Neutrophil (primary cell): ENCODE data around the gene ZNF124.
"Not testable (repeated sequence)": the region's sequence is repeated elsewhere in the genome, so short reads cannot be mapped to it uniquely, and the experiment has no call there.

Experiments
- H3K27ac ChIP-seq: fragments of 200-600 bp; sonication (generic); 2 replicates; pipeline ENCODE4 v1.5.1; 2016; ENCODE audit warnings: mild to moderate bottlenecking, moderate library complexity
- H3K27me3 ChIP-seq: fragments of 200-600 bp; sonication (generic); 2 replicates; pipeline ENCODE4 v1.6.0; 2016; ENCODE audit warnings: mild to moderate bottlenecking
- H3K36me3 ChIP-seq: fragments of 200-600 bp; sonication (generic); 2 replicates; pipeline ENCODE4 v1.5.1; 2017
- H3K4me1 ChIP-seq, 2 experiments: fragments of 200-600 bp in 1 of 2; sonication (generic) in 1 of 2; 1 replicate in 1 of 2; 2 replicates in 1 of 2; pipeline versions ENCODE4 v1.5.1 to v1.6.1; 2013 to 2016; ENCODE audit warnings: low read depth in 1 of 2, low read length in 1 of 2, mild to moderate bottlenecking in 1 of 2, moderate library complexity in 1 of 2; ENCODE audit not compliant: control insufficient read depth in 1 of 2, insufficient read depth in 1 of 2
- H3K4me3 ChIP-seq, 2 experiments: fragments of 200-600 bp in 1 of 2; sonication (generic) in 1 of 2; 1 replicate in 1 of 2; 2 replicates in 1 of 2; pipeline ENCODE4 v1.5.1; 2013 to 2016; ENCODE audit warnings: low read depth in 1 of 2, low read length in 1 of 2, mild to moderate bottlenecking in 1 of 2, moderate library complexity in 1 of 2
- H3K9me3 ChIP-seq: fragments of 200-600 bp; sonication (generic); 2 replicates; pipeline ENCODE4 v1.5.1; 2016
- CTCF ChIP-seq: fragments of 200-600 bp; sonication (generic); IDR thresholded peaks from 2 replicates; pipeline ENCODE4 v1.5.1; 2016; ENCODE audit warnings: antibody characterized with exemption

The ZNF124 gene

GRCh38 chr1:247165674-247166073 is 6.1 kb downstream of the ZNF124 start:
- no peak overlapping the region for H3K4me3 ChIP-seq
- no peaks in the 10 kb centered on the region for H3K27me3 ChIP-seq
- no peaks in the 10 kb centered on the region for H3K36me3 ChIP-seq
- no peak for TF ChIP-seq CTCF
- H3K27ac ChIP-seq, result no peak overlapping the region
- no peaks in the 10 kb centered on the region for H3K4me1 ChIP-seq
- peaks cover 15% of the 10 kb centered on the region for H3K9me3 ChIP-seq

GRCh38 chr1:247164694-247165093 is 7.1 kb downstream of the ZNF124 start:
- H3K9me3 ChIP-seq, result peaks cover 21% of the 10 kb centered on the region
- H3K27ac ChIP-seq, result no peak overlapping the region
- no peak overlapping the region for H3K4me3 ChIP-seq
- TF ChIP-seq CTCF, result no peak
- H3K27me3 ChIP-seq, result no peaks in the 10 kb centered on the region
- H3K4me1 ChIP-seq, result no peaks in the 10 kb centered on the region
- H3K36me3 ChIP-seq, result no peaks in the 10 kb centered on the region

GRCh38 chr1:247156787-247157232 is 15.0 kb downstream of the ZNF124 start:
- Histone ChIP-seq H3K36me3 (no peaks in the 10 kb centered on the region), H3K27ac (no peak overlapping the region), H3K9me3 (peaks cover 63% of the 10 kb centered on the region), H3K4me3 (no peak overlapping the region), H3K4me1 (no peaks in the 10 kb centered on the region), H3K27me3 (no peaks in the 10 kb centered on the region)
- no peak for TF ChIP-seq CTCF

GRCh38 chr1:247147781-247148180 is 24.0 kb downstream of the ZNF124 start:
- no peak for TF ChIP-seq CTCF
- Histone ChIP-seq H3K9me3 (peaks cover 34% of the 10 kb centered on the region), H3K36me3 (no peaks in the 10 kb centered on the region), H3K27ac (no peak overlapping the region), H3K4me1 (no peaks in the 10 kb centered on the region), H3K4me3 (no peak overlapping the region), H3K27me3 (no peaks in the 10 kb centered on the region)

- not testable (repeated sequence) for H3K4me3 ChIP-seq, H3K4me1 ChIP-seq, H3K27me3 ChIP-seq, H3K27ac ChIP-seq, H3K36me3 ChIP-seq
- H3K9me3 ChIP-seq, result peaks cover 34% of the 10 kb centered on the region
Observed at GRCh38 chr1:247147120-247147519, 24.7 kb downstream of the ZNF124 start.

- H3K4me1 ChIP-seq, result no peaks in the 10 kb centered on the region
- H3K36me3 ChIP-seq, result no peaks in the 10 kb centered on the region
- no peak for TF ChIP-seq CTCF
- no peak overlapping the region for H3K4me3 ChIP-seq
- H3K27me3 ChIP-seq, result no peaks in the 10 kb centered on the region
- peaks cover 38% of the 10 kb centered on the region for H3K9me3 ChIP-seq
- H3K27ac ChIP-seq, result no peak overlapping the region
Observed at GRCh38 chr1:247146671-247147070, 25.1 kb downstream of the ZNF124 start.
